Panc1 (cell line): Measurements from ENCODE around the gene SLC37A1. TPM values are rescaled to one million over a fixed set of nuclear protein-coding genes. Genes with fewer than 3 reads are reported as not detected.

ENCODE experiments used
- ATAC-seq: fragments of 200-7000 bp; cut with Tn5 transposase; 2 replicates; pipeline ENCODE4 v1.9.1; 2020; ENCODE audit warnings: mild to moderate bottlenecking, moderate library complexity
- BruUV-seq: library from RNA; stranded (reverse); fragments of 400-500 nt; replicated peaks from 2 replicates; lab custom pipeline; 2021; lab: Mats Ljungman, UMichigan
- CTCF ChIA-PET: fragments of 300-600 bp; sonication (Branson Sonifier 250); formaldehyde crosslinking; loops from one replicate; lab custom pipeline; 2022; ENCODE audit warnings: antibody characterized with exemption; lab: Charles Lee
- POLR2A ChIA-PET: fragments of 300-600 bp; sonication (Branson Sonifier 250); formaldehyde crosslinking; loops from one replicate; lab custom pipeline; 2022; ENCODE audit warnings: antibody characterized with exemption; lab: Charles Lee
- DNase-seq: peaks from one replicate; pipeline ENCODE4 v3.0.0-alpha.2; 2010; ENCODE audit warnings: low read depth, low spot score
- H3K27ac ChIP-seq: 2 replicates; pipeline ENCODE4 v1.5.1; 2011; ENCODE audit warnings: mild to moderate bottlenecking, low read length, inconsistent platforms
- H3K27me3 ChIP-seq: fragments of 200-500 bp; sonication (Bioruptor generic); 2 replicates; pipeline ENCODE4 v1.6.0; 2014; ENCODE audit warnings: low read length, inconsistent platforms; ENCODE audit not compliant: control insufficient read depth, insufficient read depth
- H3K36me3 ChIP-seq: fragments of 200-500 bp; sonication (Bioruptor generic); 2 replicates; pipeline ENCODE4 v1.5.1; 2014; ENCODE audit warnings: inconsistent platforms, mild to moderate bottlenecking, low read length, moderate library complexity; ENCODE audit not compliant: control insufficient read depth, insufficient read depth
- H3K4me1 ChIP-seq: 2 replicates; pipeline ENCODE4 v1.5.1; 2011; ENCODE audit warnings: inconsistent platforms, mild to moderate bottlenecking, low read length, moderate library complexity; ENCODE audit not compliant: control insufficient read depth, insufficient read depth
- H3K4me3 ChIP-seq, 2 experiments: 2 replicates each; pipeline ENCODE4 v1.5.1; 2011 to 2012; ENCODE audit warnings: low read depth in 2 of 2, low read length in 2 of 2, mild to moderate bottlenecking in 2 of 2, inconsistent platforms in 1 of 2, moderate library complexity in 1 of 2
- H3K9me3 ChIP-seq: fragments of 200-500 bp; sonication (Bioruptor generic); 2 replicates; pipeline ENCODE4 v1.5.1; 2014; ENCODE audit warnings: low read depth, mild to moderate bottlenecking, inconsistent platforms, low read length, moderate library complexity; ENCODE audit not compliant: control insufficient read depth, insufficient read depth
- CTCF ChIP-seq: fragments of 450-650 bp; IDR thresholded peaks from 2 replicates; pipeline ENCODE4 v1.5.1; 2017; ENCODE audit warnings: mild to moderate bottlenecking
- POLR2AphosphoS5 ChIP-seq: IDR thresholded peaks from 2 replicates; pipeline ENCODE4 v1.6.1; 2012; ENCODE audit warnings: mild to moderate bottlenecking, low read depth, low read length, moderate library complexity
- REST ChIP-seq, 2 experiments: IDR thresholded peaks; 2 replicates each; pipeline ENCODE4 v1.6.1; 2011 to 2012; ENCODE audit warnings: low read depth in 2 of 2, control low read depth in 1 of 2, low read length in 1 of 2, mild to moderate bottlenecking in 1 of 2, moderate library complexity in 1 of 2; ENCODE audit not compliant: insufficient read depth in 1 of 2
- SIN3A ChIP-seq: IDR thresholded peaks from 2 replicates; pipeline ENCODE4 v1.6.1; 2012; ENCODE audit warnings: low read depth, mild to moderate bottlenecking, low read length, moderate library complexity, borderline replicate concordance; ENCODE audit not compliant: insufficient read depth
- TCF7L2 ChIP-seq: IDR thresholded peaks from 2 replicates; pipeline ENCODE4 v1.6.1; 2011; ENCODE audit warnings: mild to moderate bottlenecking, low read depth, low read length, inconsistent platforms
- in situ Hi-C: cut with HindIII; loops from 2 replicates; pipeline ENCODE4 v1.10.0; 2016; ENCODE audit warnings: low sequenced_read_pairs, low pct_unique_long_range_greater_than_20kb
- intact Hi-C: fragments of 100-400 bp; cut with micrococcal nuclease; formaldehyde crosslinking; loops from one replicate; pipeline ENCODE4 v1.10.0; 2022; ENCODE audit not compliant: unreplicated experiment
- total RNA-seq: library from RNA; stranded (reverse); gene quantifications from one replicate; pipeline ENCODE4 v1.2.1, GENCODE V29; 2021; ENCODE audit not compliant: unreplicated experiment

Gene SLC37A1
- total RNA-seq, 1 experiment from 2014 or later, result 7.7 TPM

DNA sequence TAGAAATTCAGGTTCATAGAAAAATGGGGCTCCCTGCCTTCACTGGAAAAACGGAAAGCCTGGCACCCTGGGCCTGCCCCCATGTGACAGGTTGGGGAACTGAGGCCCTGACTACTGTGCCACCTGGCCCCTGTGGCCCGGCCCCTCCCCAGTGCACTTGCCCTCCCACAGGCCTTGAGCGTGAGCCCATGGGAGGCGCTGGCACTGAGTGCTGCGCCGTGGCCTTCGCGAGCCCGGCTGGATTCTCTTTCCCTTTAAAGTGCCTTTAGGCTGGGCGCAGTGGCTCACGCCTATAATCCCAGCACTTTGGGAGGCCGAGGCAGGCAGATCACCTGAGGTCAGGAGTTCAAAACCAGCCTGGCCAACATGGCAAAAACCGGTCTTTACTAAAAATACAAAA is 45.7 kb downstream of the SLC37A1 start:
- ChIA-PET CTCF (no interaction called here), POLR2A (no interaction called here)
- no TSS peak for BruUV-seq
- H3K9me3 ChIP-seq, result no peaks in the 10 kb centered on the region
- H3K27ac ChIP-seq, result no peak overlapping the region
- ATAC-seq (no peak), DNase-seq (no peak)
- H3K27me3 ChIP-seq, result no peaks in the 10 kb centered on the region
- intact Hi-C loops, result no loop called here
- H3K4me1 ChIP-seq, result no peaks in the 10 kb centered on the region
- in situ Hi-C loops, result no loop called here
- no peaks in the 10 kb centered on the region for H3K36me3 ChIP-seq
- TF ChIP-seq CTCF (no peak), SIN3A (no peak), POLR2AphosphoS5 (no peak)
- no peak overlapping the region for H3K4me3 ChIP-seq

DNA sequence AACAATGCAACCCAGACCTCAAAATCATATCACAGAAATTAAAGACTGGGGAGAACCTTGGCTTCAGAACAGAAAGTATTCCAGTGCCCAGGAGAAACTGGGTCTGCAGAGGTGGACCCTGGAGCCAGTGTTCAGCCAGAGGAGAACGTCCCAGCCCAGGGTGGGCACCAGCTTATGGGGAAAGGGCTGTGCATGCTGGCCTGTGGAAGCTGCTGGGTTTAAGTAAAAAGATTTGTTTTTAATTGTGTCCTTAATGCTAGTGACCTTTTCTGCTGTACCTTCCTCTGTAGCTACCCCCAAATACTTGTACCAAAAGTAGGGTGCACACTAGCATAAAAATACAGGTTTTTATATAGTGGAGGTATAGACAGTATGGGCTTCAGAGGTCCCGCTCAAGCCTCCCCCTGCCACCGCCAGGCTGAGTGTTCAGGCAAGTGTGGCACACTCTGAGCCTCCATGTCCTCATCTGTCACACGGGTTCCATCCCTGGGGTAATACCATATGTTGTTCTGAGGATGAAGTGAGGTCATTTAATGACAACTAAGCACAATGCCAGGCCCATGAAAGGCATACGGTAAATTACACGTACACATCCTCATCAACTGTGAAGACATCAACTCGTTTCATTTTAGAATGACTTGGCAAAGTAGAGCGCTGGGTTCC is 47.0 kb downstream of the SLC37A1 start:
- intact Hi-C loops (no loop called here), in situ Hi-C loops (no loop called here)
- Histone ChIP-seq H3K9me3 (no peaks in the 10 kb centered on the region), H3K27me3 (no peaks in the 10 kb centered on the region), H3K4me3 (no peak overlapping the region), H3K36me3 (no peaks in the 10 kb centered on the region), H3K27ac (no peak overlapping the region), H3K4me1 (no peaks in the 10 kb centered on the region)
- no peak for DNase-seq
- ChIA-PET POLR2A (no interaction called here), CTCF (no interaction called here)
- BruUV-seq, result no TSS peak
- TF ChIP-seq REST (IDR thresholded peaks at IDR 0.05; ENCODE audit: insufficient read depth in 1 of 2, low read depth in 2 of 2, low read length in 1 of 2), result no peak
- no peak for TF ChIP-seq TCF7L2
- no peak for TF ChIP-seq CTCF
- ATAC-seq, result no peak
